OCI-LY1 (cell line): Measurements from ENCODE around the gene TIMM50.

Experiments
- H2AFZ ChIP-seq: fragments of 200-600 bp; sonication (generic), shearing (Covaris generic); 2 replicates; pipeline ENCODE4 v1.6.0; 2014; ENCODE audit warnings: antibody characterized with exemption, mild to moderate bottlenecking, low read length
- H3F3A ChIP-seq: fragments of 200-600 bp; sonication (generic), shearing (Covaris generic); 2 replicates; pipeline ENCODE4 v1.6.0; 2014; ENCODE audit warnings: mild to moderate bottlenecking, antibody characterized with exemption, low read length, moderate library complexity; ENCODE audit not compliant: insufficient read depth
- H3K27ac ChIP-seq: fragments of 200-600 bp; sonication (generic); 2 replicates; pipeline ENCODE4 v1.5.1; 2014; ENCODE audit warnings: low read length, mixed run types, mild to moderate bottlenecking, low read depth; ENCODE audit not compliant: poor library complexity, severe bottlenecking
- H3K27me3 ChIP-seq: fragments of 200-600 bp; sonication (generic); 2 replicates; pipeline ENCODE4 v1.6.0; 2014; ENCODE audit warnings: antibody characterized with exemption, mild to moderate bottlenecking, low read length, moderate library complexity; ENCODE audit not compliant: insufficient read depth
- H3K36me3 ChIP-seq: fragments of 200-600 bp; sonication (generic); 2 replicates; pipeline ENCODE4 v1.6.1; 2014; ENCODE audit warnings: mild to moderate bottlenecking, antibody characterized with exemption, low read length, moderate library complexity, mixed read lengths; ENCODE audit not compliant: insufficient read depth
- H3K4me1 ChIP-seq: fragments of 200-600 bp; sonication (generic); 2 replicates; pipeline ENCODE4 v1.5.1; 2014; ENCODE audit warnings: mild to moderate bottlenecking, low read length, moderate library complexity; ENCODE audit not compliant: insufficient read depth, severe bottlenecking
- H3K4me2 ChIP-seq: fragments of 200-600 bp; sonication (generic), shearing (Covaris generic); 2 replicates; pipeline ENCODE4 v1.6.1; 2014; ENCODE audit warnings: low read length
- H3K4me3 ChIP-seq: fragments of 200-600 bp; sonication (generic); 2 replicates; pipeline ENCODE4 v1.5.1; 2014; ENCODE audit warnings: low read length, low read depth, mild to moderate bottlenecking, mixed read lengths; ENCODE audit not compliant: poor library complexity, severe bottlenecking
- H3K79me2 ChIP-seq: fragments of 200-600 bp; shearing (Covaris generic); 2 replicates; pipeline ENCODE4 v1.6.1; 2016; ENCODE audit warnings: mixed run types, low read length, mixed read lengths; ENCODE audit not compliant: insufficient read depth
- H3K9ac ChIP-seq: fragments of 200-600 bp; sonication (generic), shearing (Covaris generic); 2 replicates; pipeline ENCODE4 v1.6.1; 2014; ENCODE audit warnings: mild to moderate bottlenecking, low read length, mixed read lengths
- H3K9me2 ChIP-seq: fragments of 200-600 bp; sonication (generic), shearing (Covaris generic); 2 replicates; pipeline ENCODE4 v1.6.1; 2014; ENCODE audit warnings: low read depth, mild to moderate bottlenecking, low read length, mixed read lengths
- H3K9me3 ChIP-seq: fragments of 200-600 bp; shearing (Covaris generic); 2 replicates; pipeline ENCODE4 v1.6.1; 2014; ENCODE audit warnings: low read length, mixed read lengths
- H4K20me1 ChIP-seq: fragments of 200-600 bp; sonication (generic), shearing (Covaris generic); 2 replicates; pipeline ENCODE4 v1.6.0; 2016; ENCODE audit warnings: mild to moderate bottlenecking, low read length; ENCODE audit not compliant: insufficient read depth
- CTCF ChIP-seq: fragments of 200-600 bp; sonication (generic), shearing (Covaris generic); IDR thresholded peaks from 2 replicates; pipeline ENCODE4 v1.5.1; 2017; ENCODE audit warnings: mild to moderate bottlenecking, antibody characterized with exemption, low read length, moderate library complexity, mixed read lengths
- EZH2 ChIP-seq: fragments of 200-600 bp; sonication (generic), shearing (Covaris generic); IDR thresholded peaks from 2 replicates; pipeline ENCODE4 v1.8.0; 2017; ENCODE audit warnings: borderline replicate concordance, mixed run types, mild to moderate bottlenecking, antibody characterized with exemption, low read length, moderate library complexity, mixed read lengths

TIMM50 gene

GRCh38 chr19:39471756-39472536 is 8.7 kb upstream of the TIMM50 start:
- Histone ChIP-seq H3K4me1 (no peaks in the 10 kb centered on the region), H3K9me3 (no peaks in the 10 kb centered on the region), H3K27me3 (no peaks in the 10 kb centered on the region), H3K27ac (no peak overlapping the region), H3F3A (no peaks in the 10 kb centered on the region), H3K9ac (no peak overlapping the region), H3K9me2 (no peaks in the 10 kb centered on the region), H3K36me3 (peaks cover 96% of the 10 kb centered on the region), H2AFZ (no peak overlapping the region), H3K4me2 (no peak overlapping the region), H4K20me1 (no peaks in the 10 kb centered on the region), H3K79me2 (no peaks in the 10 kb centered on the region), H3K4me3 (no peak overlapping the region)
- no peak for TF ChIP-seq CTCF
- TF ChIP-seq EZH2 = no peak

- TF ChIP-seq EZH2 (no peak), CTCF (no peak)
- no peak overlapping the region for H3K4me3 ChIP-seq
- peaks cover 87% of the 10 kb centered on the region for H3K36me3 ChIP-seq
- H3K27ac ChIP-seq = no peak overlapping the region
- no peaks in the 10 kb centered on the region for H4K20me1 ChIP-seq
- no peaks in the 10 kb centered on the region for H3K9me3 ChIP-seq
- H3F3A ChIP-seq = no peaks in the 10 kb centered on the region
- H3K9me2 ChIP-seq = no peaks in the 10 kb centered on the region
- H3K27me3 ChIP-seq = no peaks in the 10 kb centered on the region
- no peaks in the 10 kb centered on the region for H3K4me1 ChIP-seq
- no peak overlapping the region for H2AFZ ChIP-seq
- H3K9ac ChIP-seq = no peak overlapping the region
- H3K79me2 ChIP-seq = no peaks in the 10 kb centered on the region
- H3K4me2 ChIP-seq = no peak overlapping the region
Measured at GRCh38 chr19:39472746-39473442, 7.7 kb upstream of the TIMM50 start.

DNA sequence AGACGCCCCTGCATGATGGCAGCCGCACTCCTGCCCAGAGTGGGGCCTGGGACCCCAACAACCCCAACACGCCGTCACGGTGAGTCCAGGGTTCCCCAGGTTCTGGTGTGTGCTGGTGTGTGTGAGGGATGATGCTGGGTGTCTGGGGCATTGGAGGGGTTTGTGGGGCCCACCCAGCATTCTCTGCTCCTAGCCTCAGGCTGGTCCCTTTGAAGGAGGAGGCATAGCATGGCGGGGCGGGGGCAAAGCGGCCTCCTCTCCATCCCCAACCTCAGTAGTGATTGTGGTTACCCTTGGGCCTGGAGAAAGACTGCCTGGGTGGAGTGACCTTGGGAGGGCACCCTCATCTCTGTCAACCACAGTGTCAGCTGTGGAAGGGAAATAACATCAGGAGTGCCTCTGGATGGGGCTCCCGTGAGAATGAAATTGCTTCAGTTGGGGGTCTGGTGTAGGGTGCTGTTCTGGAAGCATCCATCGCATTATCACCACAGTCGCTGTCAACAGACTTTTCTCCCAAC is 7.1 kb upstream of the TIMM50 start:
- Histone ChIP-seq H3K27me3 (no peaks in the 10 kb centered on the region), H3K36me3 (peaks cover 81% of the 10 kb centered on the region), H3K9me3 (no peaks in the 10 kb centered on the region), H2AFZ (no peak overlapping the region), H3K9ac (no peak overlapping the region), H3K79me2 (no peaks in the 10 kb centered on the region), H3K4me2 (no peak overlapping the region), H3K4me1 (no peaks in the 10 kb centered on the region), H3K9me2 (no peaks in the 10 kb centered on the region), H3K27ac (no peak overlapping the region), H3F3A (peaks cover 1% of the 10 kb centered on the region; the same call in 1 of the 2 replicates), H3K4me3 (no peak overlapping the region), H4K20me1 (no peaks in the 10 kb centered on the region)
- TF ChIP-seq EZH2 (no peak), CTCF (no peak)
